GM23338 (cell line): ENCODE measurements around the gene CCDC178. TPM values are rescaled to one million over a fixed set of nuclear protein-coding genes. Genes with fewer than 3 reads are reported as not detected.

Experiments
- ATAC-seq: fragments of 200-7000 bp; cut with Tn5 transposase; 3 replicates; pipeline ENCODE4 v1.9.1; 2020
- DNase-seq: peaks from one replicate; pipeline ENCODE4 v3.0.0-alpha.2; 2015; ENCODE audit warnings: low spot score
- H2AFZ ChIP-seq: fragments of 200-600 bp; sonication (generic); 2 replicates; pipeline ENCODE4 v1.8.0; 2016; ENCODE audit warnings: antibody characterized with exemption, mild to moderate bottlenecking, moderate library complexity
- H3F3A ChIP-seq: fragments of 200-600 bp; sonication (generic); replicated peaks from 2 replicates; pipeline ENCODE4 v1.8.0; 2017; ENCODE audit warnings: antibody characterized with exemption, mixed run types, low read depth
- H3K27ac ChIP-seq: fragments of 200-600 bp; sonication (generic); 2 replicates; pipeline ENCODE4 v1.6.1; 2016; ENCODE audit warnings: low read depth
- H3K27me3 ChIP-seq: fragments of 200-600 bp; sonication (generic); 2 replicates; pipeline ENCODE4 v1.8.0; 2016; ENCODE audit warnings: mild to moderate bottlenecking, mixed run types, moderate library complexity; ENCODE audit not compliant: insufficient read depth
- H3K36me3 ChIP-seq: fragments of 200-600 bp; sonication (generic); 2 replicates; pipeline ENCODE4 v1.8.0; 2016; ENCODE audit warnings: mild to moderate bottlenecking; ENCODE audit not compliant: insufficient read depth
- H3K4me1 ChIP-seq: fragments of 200-600 bp; sonication (generic); 2 replicates; pipeline ENCODE4 v1.8.0; 2016; ENCODE audit warnings: mild to moderate bottlenecking, moderate library complexity; ENCODE audit not compliant: insufficient read depth
- H3K4me2 ChIP-seq: fragments of 200-600 bp; sonication (generic); 2 replicates; pipeline ENCODE4 v1.7.1; 2017; ENCODE audit warnings: mixed run types
- H3K4me3 ChIP-seq: fragments of 200-600 bp; sonication (generic); 2 replicates; pipeline ENCODE4 v1.6.1; 2016; ENCODE audit warnings: mixed run types
- H3K79me2 ChIP-seq: fragments of 200-600 bp; sonication (generic); replicated peaks from 2 replicates; pipeline ENCODE4 v1.8.0; 2017; ENCODE audit warnings: mild to moderate bottlenecking; ENCODE audit not compliant: insufficient read depth
- H3K9me2 ChIP-seq: fragments of 200-600 bp; sonication (generic); 2 replicates; pipeline ENCODE4 v1.8.0; 2017; ENCODE audit not compliant: insufficient read depth
- H4K20me1 ChIP-seq: fragments of 200-600 bp; sonication (generic); replicated peaks from 2 replicates; pipeline ENCODE4 v1.8.0; 2017; ENCODE audit warnings: mild to moderate bottlenecking; ENCODE audit not compliant: insufficient read depth
- H3K27ac Mint-ChIP-seq: 2 replicates; pipeline ENCODE4 v1.8.0; 2020; ENCODE audit warnings: inconsistent platforms, mild to moderate bottlenecking, moderate library complexity, mixed read lengths
- H3K27me3 Mint-ChIP-seq: 3 replicates; pipeline ENCODE4 v1.8.0; 2022; ENCODE audit warnings: low read depth, mild to moderate bottlenecking, moderate library complexity, mixed read lengths, inconsistent platforms; ENCODE audit not compliant: insufficient read depth, poor library complexity
- H3K36me3 Mint-ChIP-seq: 3 replicates; pipeline ENCODE4 v1.8.0; 2021; ENCODE audit warnings: low read depth, mild to moderate bottlenecking, inconsistent platforms, moderate library complexity, mixed read lengths
- H3K4me1 Mint-ChIP-seq: 3 replicates; pipeline ENCODE4 v1.8.0; 2020; ENCODE audit warnings: mild to moderate bottlenecking, inconsistent platforms, mixed read lengths
- H3K4me3 Mint-ChIP-seq: 3 replicates; pipeline ENCODE4 v1.8.0; 2021; ENCODE audit warnings: moderate library complexity, mild to moderate bottlenecking, inconsistent platforms, mixed read lengths
- H3K9me3 Mint-ChIP-seq: 3 replicates; pipeline ENCODE4 v1.8.0; 2020; ENCODE audit warnings: moderate library complexity, mild to moderate bottlenecking, inconsistent platforms, mixed read lengths
- EZH2 ChIP-seq: fragments of 200-600 bp; sonication (generic); IDR thresholded peaks from one replicate; pipeline ENCODE4 v1.8.0; 2017; ENCODE audit warnings: antibody characterized with exemption, mild to moderate bottlenecking, low read depth; ENCODE audit not compliant: unreplicated experiment
- EZH2phosphoT487 ChIP-seq: fragments of 200-600 bp; sonication (generic); IDR thresholded peaks from one replicate; pipeline ENCODE4 v1.8.1; 2018; ENCODE audit warnings: antibody characterized with exemption; ENCODE audit not compliant: unreplicated experiment
- NANOG ChIP-seq: IDR thresholded peaks from 2 replicates; pipeline ENCODE4 v1.6.1; 2016; ENCODE audit warnings: antibody characterized with exemption, borderline replicate concordance
- POLR2AphosphoS5 ChIP-seq: IDR thresholded peaks from 2 replicates; pipeline ENCODE4 v1.6.1; 2016; ENCODE audit warnings: antibody characterized with exemption, low read depth
- polyA plus RNA-seq: library from polyadenylated mRNA; unstranded; fragments of >200 nt; fragmentation: Nextera tagmentation; extraction: Ambion mirVana; gene quantifications from 2 replicates; pipeline ENCODE4 v1.2.1, GENCODE V29; 2016
- total RNA-seq: library from RNA; depleted of rRNA; stranded (reverse); fragments of >200 nt; shearing (Covaris generic); gene quantifications from 2 replicates; pipeline ENCODE4 v1.2.3, GENCODE V29; 2014
- TF ChIP-seq, protein P1 (sequence below): fragments of 250-450 bp; sonication (Bioruptor Pico); IDR thresholded peaks from 2 replicates; pipeline ENCODE4 v1.5.0; 2020; ENCODE audit warnings: mild to moderate bottlenecking, moderate library complexity
- TF ChIP-seq, protein P2 (sequence below): IDR thresholded peaks from 2 replicates; pipeline ENCODE4 v1.6.1; 2016; ENCODE audit warnings: antibody characterized with exemption

CCDC178 gene
- total and polyA plus RNA-seq, 2 experiments from 2014 or later, result 0.17 to 0.24 TPM

DNA sequence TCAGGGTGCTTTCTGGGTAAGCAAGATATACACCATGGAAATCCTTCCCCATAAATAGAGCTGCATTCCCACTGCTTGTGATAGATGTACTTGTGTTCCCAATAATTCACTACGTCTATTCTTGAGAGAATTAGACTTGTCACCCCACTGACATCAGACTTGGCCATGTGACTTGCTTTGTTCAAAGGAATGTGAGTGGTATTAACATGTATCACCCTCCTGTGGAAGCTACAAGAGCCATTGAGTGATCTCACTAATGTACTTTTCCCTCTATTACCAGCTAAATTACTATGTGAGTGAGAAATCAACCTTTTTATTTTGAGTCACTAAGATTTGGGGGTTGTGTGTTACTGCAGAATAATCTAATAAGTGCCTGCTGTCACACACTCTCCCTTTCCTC, 176.0 kb downstream of the CCDC178 start (continued):
- TF ChIP-seq EZH2 (no peak), POLR2AphosphoS5 (no peak), NANOG (no peak)
- TF ChIP-seq, protein P1, sequence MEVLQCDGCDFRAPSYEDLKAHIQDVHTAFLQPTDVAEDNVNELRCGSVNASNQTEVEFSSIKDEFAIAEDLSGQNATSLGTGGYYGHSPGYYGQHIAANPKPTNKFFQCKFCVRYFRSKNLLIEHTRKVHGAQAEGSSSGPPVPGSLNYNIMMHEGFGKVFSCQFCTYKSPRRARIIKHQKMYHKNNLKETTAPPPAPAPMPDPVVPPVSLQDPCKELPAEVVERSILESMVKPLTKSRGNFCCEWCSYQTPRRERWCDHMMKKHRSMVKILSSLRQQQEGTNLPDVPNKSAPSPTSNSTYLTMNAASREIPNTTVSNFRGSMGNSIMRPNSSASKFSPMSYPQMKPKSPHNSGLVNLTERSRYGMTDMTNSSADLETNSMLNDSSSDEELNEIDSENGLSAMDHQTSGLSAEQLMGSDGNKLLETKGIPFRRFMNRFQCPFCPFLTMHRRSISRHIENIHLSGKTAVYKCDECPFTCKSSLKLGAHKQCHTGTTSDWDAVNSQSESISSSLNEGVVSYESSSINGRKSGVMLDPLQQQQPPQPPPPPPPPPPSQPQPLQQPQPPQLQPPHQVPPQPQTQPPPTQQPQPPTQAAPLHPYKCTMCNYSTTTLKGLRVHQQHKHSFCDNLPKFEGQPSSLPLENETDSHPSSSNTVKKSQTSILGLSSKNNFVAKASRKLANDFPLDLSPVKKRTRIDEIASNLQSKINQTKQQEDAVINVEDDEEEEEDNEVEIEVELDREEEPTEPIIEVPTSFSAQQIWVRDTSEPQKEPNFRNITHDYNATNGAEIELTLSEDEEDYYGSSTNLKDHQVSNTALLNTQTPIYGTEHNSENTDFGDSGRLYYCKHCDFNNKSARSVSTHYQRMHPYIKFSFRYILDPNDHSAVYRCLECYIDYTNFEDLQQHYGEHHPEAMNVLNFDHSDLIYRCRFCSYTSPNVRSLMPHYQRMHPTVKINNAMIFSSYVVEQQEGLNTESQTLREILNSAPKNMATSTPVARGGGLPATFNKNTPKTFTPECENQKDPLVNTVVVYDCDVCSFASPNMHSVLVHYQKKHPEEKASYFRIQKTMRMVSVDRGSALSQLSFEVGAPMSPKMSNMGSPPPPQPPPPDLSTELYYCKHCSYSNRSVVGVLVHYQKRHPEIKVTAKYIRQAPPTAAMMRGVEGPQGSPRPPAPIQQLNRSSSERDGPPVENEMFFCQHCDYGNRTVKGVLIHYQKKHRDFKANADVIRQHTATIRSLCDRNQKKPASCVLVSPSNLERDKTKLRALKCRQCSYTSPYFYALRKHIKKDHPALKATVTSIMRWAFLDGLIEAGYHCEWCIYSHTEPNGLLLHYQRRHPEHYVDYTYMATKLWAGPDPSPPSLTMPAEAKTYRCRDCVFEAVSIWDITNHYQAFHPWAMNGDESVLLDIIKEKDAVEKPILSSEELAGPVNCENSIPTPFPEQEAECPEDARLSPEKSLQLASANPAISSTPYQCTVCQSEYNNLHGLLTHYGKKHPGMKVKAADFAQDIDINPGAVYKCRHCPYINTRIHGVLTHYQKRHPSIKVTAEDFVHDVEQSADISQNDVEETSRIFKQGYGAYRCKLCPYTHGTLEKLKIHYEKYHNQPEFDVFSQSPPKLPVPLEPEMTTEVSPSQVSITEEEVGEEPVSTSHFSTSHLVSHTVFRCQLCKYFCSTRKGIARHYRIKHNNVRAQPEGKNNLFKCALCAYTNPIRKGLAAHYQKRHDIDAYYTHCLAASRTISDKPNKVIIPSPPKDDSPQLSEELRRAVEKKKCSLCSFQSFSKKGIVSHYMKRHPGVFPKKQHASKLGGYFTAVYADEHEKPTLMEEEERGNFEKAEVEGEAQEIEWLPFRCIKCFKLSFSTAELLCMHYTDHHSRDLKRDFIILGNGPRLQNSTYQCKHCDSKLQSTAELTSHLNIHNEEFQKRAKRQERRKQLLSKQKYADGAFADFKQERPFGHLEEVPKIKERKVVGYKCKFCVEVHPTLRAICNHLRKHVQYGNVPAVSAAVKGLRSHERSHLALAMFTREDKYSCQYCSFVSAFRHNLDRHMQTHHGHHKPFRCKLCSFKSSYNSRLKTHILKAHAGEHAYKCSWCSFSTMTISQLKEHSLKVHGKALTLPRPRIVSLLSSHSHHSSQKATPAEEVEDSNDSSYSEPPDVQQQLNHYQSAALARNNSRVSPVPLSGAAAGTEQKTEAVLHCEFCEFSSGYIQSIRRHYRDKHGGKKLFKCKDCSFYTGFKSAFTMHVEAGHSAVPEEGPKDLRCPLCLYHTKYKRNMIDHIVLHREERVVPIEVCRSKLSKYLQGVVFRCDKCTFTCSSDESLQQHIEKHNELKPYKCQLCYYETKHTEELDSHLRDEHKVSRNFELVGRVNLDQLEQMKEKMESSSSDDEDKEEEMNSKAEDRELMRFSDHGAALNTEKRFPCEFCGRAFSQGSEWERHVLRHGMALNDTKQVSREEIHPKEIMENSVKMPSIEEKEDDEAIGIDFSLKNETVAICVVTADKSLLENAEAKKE (CRISPR knock-in tag), result no peak
- TF ChIP-seq, protein P2, sequence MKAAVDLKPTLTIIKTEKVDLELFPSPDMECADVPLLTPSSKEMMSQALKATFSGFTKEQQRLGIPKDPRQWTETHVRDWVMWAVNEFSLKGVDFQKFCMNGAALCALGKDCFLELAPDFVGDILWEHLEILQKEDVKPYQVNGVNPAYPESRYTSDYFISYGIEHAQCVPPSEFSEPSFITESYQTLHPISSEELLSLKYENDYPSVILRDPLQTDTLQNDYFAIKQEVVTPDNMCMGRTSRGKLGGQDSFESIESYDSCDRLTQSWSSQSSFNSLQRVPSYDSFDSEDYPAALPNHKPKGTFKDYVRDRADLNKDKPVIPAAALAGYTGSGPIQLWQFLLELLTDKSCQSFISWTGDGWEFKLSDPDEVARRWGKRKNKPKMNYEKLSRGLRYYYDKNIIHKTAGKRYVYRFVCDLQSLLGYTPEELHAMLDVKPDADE, result no peak

DNA sequence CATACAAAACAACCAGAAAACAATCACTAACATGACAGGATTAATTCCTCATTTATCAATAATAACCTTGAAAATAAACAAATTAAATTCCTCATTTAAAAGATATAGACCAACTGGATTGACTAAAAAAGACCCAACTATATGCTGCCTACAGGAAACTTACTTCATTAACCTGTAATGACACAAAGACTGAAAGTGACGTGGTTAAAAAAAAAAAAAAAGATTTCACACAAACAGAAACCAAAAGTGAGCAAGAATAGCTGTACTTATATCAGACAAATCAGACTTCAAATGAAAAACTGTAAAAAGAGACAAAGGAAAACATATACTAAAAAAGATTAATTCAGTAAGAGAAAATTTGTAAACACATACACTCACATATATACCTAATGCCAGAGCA, 201.2 kb downstream of the CCDC178 start:
- Mint-ChIP-seq H3K4me3 (no peak overlapping the region), H3K9me3 (no peaks in the 10 kb centered on the region), H3K4me1 (no peaks in the 10 kb centered on the region), H3K36me3 (no peaks in the 10 kb centered on the region), H3K27me3 (peaks cover 2% of the 10 kb centered on the region), H3K27ac (no peak overlapping the region)
- ATAC-seq, result no peak
- H3K36me3 ChIP-seq, result no peaks in the 10 kb centered on the region
- no peak for DNase-seq
- no peak overlapping the region for H3K27ac ChIP-seq
- no peaks in the 10 kb centered on the region for H3K4me1 ChIP-seq
- no peaks in the 10 kb centered on the region for H3K27me3 ChIP-seq
- H3K79me2 ChIP-seq, result no peaks in the 10 kb centered on the region
- H3F3A ChIP-seq, result no peaks in the 10 kb centered on the region
- no peaks in the 10 kb centered on the region for H3K9me2 ChIP-seq
- no peaks in the 10 kb centered on the region for H4K20me1 ChIP-seq
- no peak overlapping the region for H3K4me2 ChIP-seq
- no peak overlapping the region for H3K4me3 ChIP-seq
- H2AFZ ChIP-seq, result no peak overlapping the region
- TF ChIP-seq EZH2phosphoT487 (no peak), NANOG (no peak)
- TF ChIP-seq, protein P1 (CRISPR knock-in tag), result no peak
